HEK293 (cell line): Measurements from ENCODE around the gene FTHL17.

ENCODE experiments used
- CTCF ChIP-seq: fragments of 450-650 bp; formaldehyde crosslinking; IDR thresholded peaks from 2 replicates; pipeline ENCODE4 v1.5.1; 2016; ENCODE audit warnings: missing biosample characterization, missing genetic modification characterization
- PRDM1 ChIP-seq: fragments of 450-650 bp; formaldehyde crosslinking; IDR thresholded peaks from 2 replicates; pipeline ENCODE4; 2016; ENCODE audit warnings: missing biosample characterization, missing genetic modification characterization
- REST ChIP-seq: fragments of 450-650 bp; formaldehyde crosslinking; IDR thresholded peaks from 2 replicates; pipeline ENCODE4 v1.5.1; 2016; ENCODE audit warnings: missing biosample characterization, missing genetic modification characterization
- SALL2 ChIP-seq: fragments of 450-650 bp; formaldehyde crosslinking; IDR thresholded peaks from 2 replicates; pipeline ENCODE4 v1.5.0; 2017; ENCODE audit warnings: missing biosample characterization, mild to moderate bottlenecking, missing genetic modification characterization, borderline replicate concordance
- TCF7L2 ChIP-seq: IDR thresholded peaks from 2 replicates; pipeline ENCODE4 v1.6.1; 2011; ENCODE audit warnings: low read depth, mild to moderate bottlenecking, inconsistent platforms, low read length, moderate library complexity, borderline replicate concordance
- WT1 ChIP-seq: fragments of 450-650 bp; formaldehyde crosslinking; IDR thresholded peaks from 2 replicates; pipeline ENCODE4 v1.5.1; 2016; ENCODE audit warnings: missing biosample characterization, missing genetic modification characterization
- ZNF175 ChIP-seq: fragments of 450-650 bp; formaldehyde crosslinking; IDR thresholded peaks from 2 replicates; pipeline ENCODE4 v1.5.1; 2016; ENCODE audit warnings: missing biosample characterization, missing genetic modification characterization
- ZNF274 ChIP-seq, 2 experiments: fragments of 200-500 bp in 1 of 2; fragments of 450-650 bp in 1 of 2; sonication (Bioruptor generic) in 1 of 2; formaldehyde crosslinking in 1 of 2; IDR thresholded peaks; 2 replicates each; pipeline versions ENCODE4 v1.5.1 to v1.6.1; 2014 to 2016; ENCODE audit warnings: borderline replicate concordance in 1 of 2, inconsistent platforms in 1 of 2, low read length in 1 of 2, missing biosample characterization in 1 of 2, missing genetic modification characterization in 1 of 2

- TF ChIP-seq CTCF (tag by site-specific recombination) (peak; percentile 28; the same call in 1 of the 2 replicates), WT1 (tag by site-specific recombination) (no peak), TCF7L2 (no peak), ZNF274 (IDR thresholded peaks at IDR 0.05; ENCODE audit: low read length) (no peak), ZNF274 (tag by site-specific recombination; IDR thresholded peaks at IDR 0.05; ENCODE audit: borderline replicate concordance) (no peak), ZNF175 (tag by site-specific recombination) (no peak), PRDM1 (tag by site-specific recombination) (no peak), SALL2 (tag by site-specific recombination) (no peak), REST (tag by site-specific recombination) (no peak)
Measured at GRCh38 chrX:31038575-31039326, 33.1 kb downstream of the FTHL17 start.
